ENCODE results near the gene USP12.
"Not testable (repeated sequence)": the region's sequence is repeated elsewhere in the genome, so short reads cannot be mapped to it uniquely, and the experiment has no call there.

GRCh38 chr13:27141159-27141558 is 30.5 kb downstream of the USP12 start:
- TF ChIP-seq CTCF, POLR2A, EP300 (IDR thresholded peaks at IDR 0.05): not testable (repeated sequence)

All from suprapubic skin (tissue), 3 donors.